ENCODE data around the gene UBALD1.

- TF ChIP-seq CTCF (IDR thresholded peaks at IDR 0.05) (no peak), POLR2A (IDR thresholded peaks at IDR 0.05) (no peak)
Measured at GRCh38 chr16:4602331-4602730, 12.4 kb downstream of the UBALD1 start.
